Anterior cingulate cortex (tissue), 58 donors: ENCODE results near the gene EIPR1.

Source experiments
- DNase-seq, 58 donors: peaks; one replicate each; lab custom pipeline; 2025; lab: John Stamatoyannopoulos, UW

EIPR1 gene

GRCh38 chr2:3326182-3326537 lies 51.5 kb downstream of the EIPR1 start:
- DNase-seq: no peak

GRCh38 chr2:3325458-3326181 lies 52.0 kb downstream of the EIPR1 start:
- DNase-seq: no peak

- DNase-seq: no peak
Measured at GRCh38 chr2:3324404-3325281, 53.0 kb downstream of the EIPR1 start.

- no peak for DNase-seq
Measured at GRCh38 chr2:3324036-3324386, 53.6 kb downstream of the EIPR1 start.

GRCh38 chr2:3323360-3324035 lies 54.1 kb downstream of the EIPR1 start:
- DNase-seq: no peak

- DNase-seq: no peak
Measured at GRCh38 chr2:3322311-3322970, 55.2 kb downstream of the EIPR1 start.

GRCh38 chr2:3321825-3322224 lies 55.8 kb downstream of the EIPR1 start:
- no peak for DNase-seq

- DNase-seq: no peak
Measured at GRCh38 chr2:3320910-3321605, 56.6 kb downstream of the EIPR1 start.

GRCh38 chr2:3319745-3320566 lies 57.7 kb downstream of the EIPR1 start:
- DNase-seq: no peak

GRCh38 chr2:3319134-3319533 lies 58.5 kb downstream of the EIPR1 start:
- no peak for DNase-seq

GRCh38 chr2:3317871-3318590 lies 59.6 kb downstream of the EIPR1 start:
- no peak for DNase-seq

- DNase-seq: no peak
Measured at GRCh38 chr2:3317277-3317685, 60.3 kb downstream of the EIPR1 start.

GRCh38 chr2:3316456-3317276 lies 61.0 kb downstream of the EIPR1 start:
- DNase-seq: no peak

GRCh38 chr2:3314626-3315025 lies 63.0 kb downstream of the EIPR1 start:
- no peak for DNase-seq

GRCh38 chr2:3313781-3314375 lies 63.7 kb downstream of the EIPR1 start:
- DNase-seq: no peak

- DNase-seq: no peak
Measured at GRCh38 chr2:3312576-3313345, 64.9 kb downstream of the EIPR1 start.

GRCh38 chr2:3311601-3312000 lies 66.0 kb downstream of the EIPR1 start:
- DNase-seq: no peak
